GM21423 (cell line): ENCODE results near the gene LSM4.

Experiments used
- ATAC-seq: cut with Tn5 transposase; IDR thresholded peaks from one replicate; pipeline ENCODE4 v1.9.1; 2021; ENCODE audit warnings: mild to moderate bottlenecking, moderate library complexity; ENCODE audit not compliant: unreplicated experiment

LSM4 gene

GRCh38 chr19:18292810-18293641 lies 29.9 kb downstream of the LSM4 start:
- no peak for ATAC-seq

- ATAC-seq, result no peak
These were observed 30.4 kb downstream of the LSM4 start for GRCh38 chr19:18292462-18292809.

- peak; percentile 46 for ATAC-seq
These were observed 31.1 kb downstream of the LSM4 start for GRCh38 chr19:18291590-18292461.

- peak; percentile 13 for ATAC-seq
These were observed 31.8 kb downstream of the LSM4 start for GRCh38 chr19:18291019-18291524.

- no peak for ATAC-seq
These were observed 32.4 kb downstream of the LSM4 start for GRCh38 chr19:18290302-18291018.

- ATAC-seq, result no peak
These were observed 33.2 kb downstream of the LSM4 start for GRCh38 chr19:18289471-18290301.

- no peak for ATAC-seq
These were observed 34.8 kb downstream of the LSM4 start for GRCh38 chr19:18287836-18288772.

- ATAC-seq, result no peak
These were observed 35.8 kb downstream of the LSM4 start for GRCh38 chr19:18286973-18287635.

GRCh38 chr19:18284712-18285360 lies 38.0 kb downstream of the LSM4 start:
- ATAC-seq, result no peak

GRCh38 chr19:18283338-18283737 lies 39.5 kb downstream of the LSM4 start:
- ATAC-seq, result no peak

GRCh38 chr19:18282788-18283141 lies 40.1 kb downstream of the LSM4 start:
- ATAC-seq, result no peak

GRCh38 chr19:18282021-18282787 lies 40.7 kb downstream of the LSM4 start:
- ATAC-seq, result no peak

- peak; percentile 62 for ATAC-seq
These were observed 41.5 kb downstream of the LSM4 start, which contains the start of gene JUND for GRCh38 chr19:18281082-18282020. TSS of gene JUND (minus strand) at chr19:18281622. CDS start at chr19:18281484, 138 bp downstream.

- peak; percentile 19 for ATAC-seq
These were observed 42.4 kb downstream of the LSM4 start for GRCh38 chr19:18280247-18281081.

- ATAC-seq, result peak; percentile 1
These were observed 43.2 kb downstream of the LSM4 start for GRCh38 chr19:18279516-18280246.
